Measurements from ENCODE around the gene MARCHF9.

MARCHF9 gene

DNA sequence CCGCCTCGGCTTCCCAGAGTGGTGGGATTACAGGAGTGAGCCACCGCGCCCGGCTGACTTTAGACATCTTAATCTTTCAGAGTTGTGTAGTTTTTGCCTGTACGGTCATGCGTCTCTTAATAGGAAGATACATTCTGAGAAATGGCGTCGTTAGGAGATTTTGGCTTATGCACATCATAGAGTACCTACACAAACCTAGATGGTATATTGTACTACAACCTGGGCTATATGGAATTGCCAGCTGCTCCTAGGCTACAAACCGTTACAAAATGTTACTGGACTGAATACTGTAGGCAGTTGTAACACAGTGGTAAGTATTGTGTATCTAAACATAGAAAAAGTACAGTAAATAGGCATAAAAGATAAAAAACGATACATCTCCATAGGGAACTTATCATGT lies 29.0 kb downstream of the MARCHF9 start:
- no peak for DNase-seq (ENCODE audit: low spot score)
- TF ChIP-seq CTCF (IDR thresholded peaks at IDR 0.05; ENCODE audit: extremely low read depth, missing control alignments) = no peak

- TF ChIP-seq CTCF (IDR thresholded peaks at IDR 0.05; ENCODE audit: extremely low read depth, missing control alignments) = no peak
- DNase-seq (ENCODE audit: low spot score) = no peak
Observed at GRCh38 chr12:57793920-57794319, 39.0 kb downstream of the MARCHF9 start.

DNA sequence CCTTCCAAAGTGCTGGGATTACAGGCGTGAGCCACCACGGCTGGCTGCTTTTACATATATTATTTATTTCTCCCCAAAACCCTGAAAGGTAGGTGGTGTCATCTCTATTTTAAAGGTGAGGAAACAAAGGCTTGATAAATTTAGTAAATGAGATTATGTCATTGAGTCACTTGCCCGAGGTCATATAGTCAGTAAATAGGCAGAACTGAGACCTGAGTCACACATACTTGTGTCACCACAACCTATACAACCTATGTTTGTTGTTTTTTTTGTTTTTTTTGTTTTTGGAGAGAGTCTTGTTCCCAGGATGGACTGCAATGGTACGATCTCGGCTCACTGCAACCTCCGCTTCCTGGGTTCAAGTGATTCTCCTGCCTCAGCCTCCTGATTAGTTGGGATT lies 40.5 kb downstream of the MARCHF9 start:
- no peak for TF ChIP-seq CTCF (IDR thresholded peaks at IDR 0.05; ENCODE audit: extremely low read depth, missing control alignments)
- DNase-seq (ENCODE audit: low spot score) = no peak

- no peak for DNase-seq (ENCODE audit: low spot score)
- TF ChIP-seq CTCF (IDR thresholded peaks at IDR 0.05; ENCODE audit: extremely low read depth, missing control alignments) = no peak
Observed at GRCh38 chr12:57796996-57797395, 42.1 kb downstream of the MARCHF9 start.

GRCh38 chr12:57797933-57798332 lies 43.0 kb downstream of the MARCHF9 start:
- no peak for DNase-seq (ENCODE audit: low spot score)

DNA sequence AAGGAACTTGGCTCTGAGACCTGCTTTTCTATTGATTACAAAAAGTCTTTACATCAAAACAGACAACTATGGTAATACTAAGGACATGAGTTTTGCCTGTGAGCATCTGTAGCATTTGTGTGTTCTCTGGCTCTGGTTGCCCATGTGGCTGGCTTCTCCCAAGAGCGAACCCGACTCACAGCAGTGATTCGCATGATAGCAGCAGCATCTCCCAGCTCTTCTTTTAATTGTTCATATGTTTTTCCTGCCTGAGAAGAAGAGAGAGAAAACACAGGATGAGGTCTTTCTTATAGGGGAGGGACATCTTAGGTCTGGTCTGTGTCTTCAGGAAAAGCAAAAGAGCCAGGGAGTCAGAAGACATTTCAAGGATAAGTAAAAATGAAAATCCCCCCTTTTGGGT lies 46.1 kb downstream of the MARCHF9 start:
- no peak for TF ChIP-seq CTCF (IDR thresholded peaks at IDR 0.05; ENCODE audit: extremely low read depth, missing control alignments)
- no peak for DNase-seq (ENCODE audit: low spot score)

More at GRCh38 chr12:57797933-57798332, 43.0 kb downstream of the MARCHF9 start:
- no peak for TF ChIP-seq CTCF (IDR thresholded peaks at IDR 0.05; ENCODE audit: extremely low read depth, missing control alignments)

DNA sequence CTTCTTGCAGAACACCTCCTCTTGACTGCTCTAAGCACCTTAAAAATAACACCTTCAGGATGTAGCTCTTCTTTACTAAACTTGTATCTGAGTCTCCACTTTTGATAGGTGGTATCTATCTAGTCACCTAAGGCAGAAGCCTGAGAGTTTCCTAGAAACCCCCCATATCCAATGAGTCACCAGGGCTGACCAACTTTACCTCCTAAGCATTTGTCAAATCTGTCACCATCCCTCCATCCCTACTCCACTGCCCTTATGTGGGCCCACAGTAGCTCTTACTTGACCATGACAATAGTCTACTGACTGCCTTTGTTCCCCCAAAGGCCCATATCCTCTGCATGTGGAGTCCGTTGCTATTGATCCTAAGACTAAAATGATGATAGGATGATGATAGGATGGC lies 47.7 kb downstream of the MARCHF9 start:
- no peak for DNase-seq (ENCODE audit: low spot score)
- TF ChIP-seq CTCF (IDR thresholded peaks at IDR 0.05; ENCODE audit: extremely low read depth, missing control alignments) = no peak

All from GM20000 (cell line).